CD4-positive, alpha-beta T cell treated with Interleukin-10 for 1 hour (primary cell): ENCODE data around the gene SH3PXD2B.

ENCODE experiments used
- DNase-seq: peaks from one replicate; pipeline ENCODE4 v3.0.0-alpha.2; 2020

The SH3PXD2B gene

GRCh38 chr5:172436078-172436878 lies 18.0 kb downstream of the SH3PXD2B start:
- DNase-seq: no peak

GRCh38 chr5:172435362-172436077 lies 18.8 kb downstream of the SH3PXD2B start:
- no peak for DNase-seq

- no peak for DNase-seq
Observed at GRCh38 chr5:172434251-172434650, 20.1 kb downstream of the SH3PXD2B start.

GRCh38 chr5:172433513-172433912 lies 20.8 kb downstream of the SH3PXD2B start:
- DNase-seq: no peak

GRCh38 chr5:172433071-172433470 lies 21.3 kb downstream of the SH3PXD2B start:
- no peak for DNase-seq

GRCh38 chr5:172430354-172430753 lies 24.0 kb downstream of the SH3PXD2B start:
- no peak for DNase-seq

GRCh38 chr5:172429201-172429940 lies 25.0 kb downstream of the SH3PXD2B start:
- no peak for DNase-seq

- DNase-seq: no peak
Observed at GRCh38 chr5:172428224-172429166, 25.8 kb downstream of the SH3PXD2B start.

- DNase-seq: no peak
Observed at GRCh38 chr5:172427202-172427601, 27.1 kb downstream of the SH3PXD2B start.

GRCh38 chr5:172426086-172426485 lies 28.2 kb downstream of the SH3PXD2B start:
- DNase-seq: no peak

GRCh38 chr5:172425402-172425801 lies 28.9 kb downstream of the SH3PXD2B start:
- DNase-seq: no peak

- DNase-seq: no peak
Observed at GRCh38 chr5:172424808-172425207, 29.5 kb downstream of the SH3PXD2B start.

- DNase-seq: no peak
Observed at GRCh38 chr5:172424111-172424490, 30.2 kb downstream of the SH3PXD2B start.

- DNase-seq: no peak
Observed at GRCh38 chr5:172423379-172424110, 30.8 kb downstream of the SH3PXD2B start.

GRCh38 chr5:172422255-172422654 lies 32.1 kb downstream of the SH3PXD2B start:
- DNase-seq: no peak

- DNase-seq: no peak
Observed at GRCh38 chr5:172421020-172421419, 33.3 kb downstream of the SH3PXD2B start.

- DNase-seq: peak; percentile 9
Observed at GRCh38 chr5:172420235-172420939, 33.9 kb downstream of the SH3PXD2B start.

GRCh38 chr5:172418862-172419814 lies 35.2 kb downstream of the SH3PXD2B start:
- no peak for DNase-seq

GRCh38 chr5:172417983-172418630 lies 36.2 kb downstream of the SH3PXD2B start:
- DNase-seq: no peak
